C4-2B (cell line): ENCODE data around the gene NELL1.

Source experiments
- ZFX ChIP-seq: fragments of 450-650 bp; IDR thresholded peaks from 2 replicates; pipeline ENCODE4 v1.6.1; 2017
- TF ChIP-seq, protein P1 (sequence below): fragments of 450-650 bp; conservative IDR thresholded peaks from 2 replicates; pipeline ENCODE4 v1.5.1; 2017; ENCODE audit warnings: mild to moderate bottlenecking

DNA sequence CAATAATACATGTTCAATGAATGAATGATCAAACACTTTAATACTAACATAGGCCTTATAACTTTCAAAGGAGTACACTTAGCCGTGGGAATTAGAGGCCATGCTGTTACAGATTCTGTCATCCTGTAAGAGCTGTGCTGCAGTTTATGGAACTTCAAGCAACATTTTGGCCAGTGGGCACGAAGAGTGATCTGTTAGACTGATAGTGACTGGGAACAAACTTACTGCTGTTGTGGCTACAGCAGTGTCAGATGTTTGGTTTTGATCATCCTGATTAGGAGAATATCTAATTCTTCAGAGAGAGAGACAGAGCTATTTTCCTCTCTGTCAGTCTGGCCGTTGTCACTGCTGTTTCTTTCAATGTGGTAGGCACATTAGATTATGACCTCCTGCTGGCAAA lies 348.9 kb downstream of the NELL1 start:
- TF ChIP-seq, protein P1, sequence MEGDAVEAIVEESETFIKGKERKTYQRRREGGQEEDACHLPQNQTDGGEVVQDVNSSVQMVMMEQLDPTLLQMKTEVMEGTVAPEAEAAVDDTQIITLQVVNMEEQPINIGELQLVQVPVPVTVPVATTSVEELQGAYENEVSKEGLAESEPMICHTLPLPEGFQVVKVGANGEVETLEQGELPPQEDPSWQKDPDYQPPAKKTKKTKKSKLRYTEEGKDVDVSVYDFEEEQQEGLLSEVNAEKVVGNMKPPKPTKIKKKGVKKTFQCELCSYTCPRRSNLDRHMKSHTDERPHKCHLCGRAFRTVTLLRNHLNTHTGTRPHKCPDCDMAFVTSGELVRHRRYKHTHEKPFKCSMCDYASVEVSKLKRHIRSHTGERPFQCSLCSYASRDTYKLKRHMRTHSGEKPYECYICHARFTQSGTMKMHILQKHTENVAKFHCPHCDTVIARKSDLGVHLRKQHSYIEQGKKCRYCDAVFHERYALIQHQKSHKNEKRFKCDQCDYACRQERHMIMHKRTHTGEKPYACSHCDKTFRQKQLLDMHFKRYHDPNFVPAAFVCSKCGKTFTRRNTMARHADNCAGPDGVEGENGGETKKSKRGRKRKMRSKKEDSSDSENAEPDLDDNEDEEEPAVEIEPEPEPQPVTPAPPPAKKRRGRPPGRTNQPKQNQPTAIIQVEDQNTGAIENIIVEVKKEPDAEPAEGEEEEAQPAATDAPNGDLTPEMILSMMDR = no peak
- no peak for TF ChIP-seq ZFX
